ENCODE measurements around the gene LSM3.

DNA sequence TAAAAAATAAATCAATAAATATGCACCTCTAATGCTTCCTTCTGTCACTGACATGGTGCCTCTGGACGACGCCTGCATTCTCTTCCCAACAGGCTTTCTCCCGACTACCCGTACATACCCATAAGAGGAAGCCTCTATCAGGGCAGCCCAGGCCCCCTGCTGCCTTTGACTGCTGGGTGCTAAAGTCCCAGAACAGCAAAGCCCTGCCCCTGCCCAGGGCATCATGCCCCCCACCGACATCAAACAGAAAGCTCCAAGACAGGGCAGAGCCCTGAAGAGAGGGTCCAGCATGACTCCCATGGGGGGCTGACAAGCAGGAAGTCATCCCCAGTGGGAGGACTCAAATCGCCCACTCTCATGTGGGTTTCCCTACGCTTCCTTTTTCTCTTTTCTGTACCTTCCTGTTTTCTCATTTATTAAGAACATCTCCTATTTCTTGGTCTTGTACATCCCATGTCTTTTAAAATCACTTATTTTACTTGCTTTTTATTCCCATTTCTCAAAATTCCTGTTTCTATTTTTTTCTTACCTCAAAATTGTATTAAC is 23.6 kb upstream of the LSM3 start:
- TF ChIP-seq, protein P1, sequence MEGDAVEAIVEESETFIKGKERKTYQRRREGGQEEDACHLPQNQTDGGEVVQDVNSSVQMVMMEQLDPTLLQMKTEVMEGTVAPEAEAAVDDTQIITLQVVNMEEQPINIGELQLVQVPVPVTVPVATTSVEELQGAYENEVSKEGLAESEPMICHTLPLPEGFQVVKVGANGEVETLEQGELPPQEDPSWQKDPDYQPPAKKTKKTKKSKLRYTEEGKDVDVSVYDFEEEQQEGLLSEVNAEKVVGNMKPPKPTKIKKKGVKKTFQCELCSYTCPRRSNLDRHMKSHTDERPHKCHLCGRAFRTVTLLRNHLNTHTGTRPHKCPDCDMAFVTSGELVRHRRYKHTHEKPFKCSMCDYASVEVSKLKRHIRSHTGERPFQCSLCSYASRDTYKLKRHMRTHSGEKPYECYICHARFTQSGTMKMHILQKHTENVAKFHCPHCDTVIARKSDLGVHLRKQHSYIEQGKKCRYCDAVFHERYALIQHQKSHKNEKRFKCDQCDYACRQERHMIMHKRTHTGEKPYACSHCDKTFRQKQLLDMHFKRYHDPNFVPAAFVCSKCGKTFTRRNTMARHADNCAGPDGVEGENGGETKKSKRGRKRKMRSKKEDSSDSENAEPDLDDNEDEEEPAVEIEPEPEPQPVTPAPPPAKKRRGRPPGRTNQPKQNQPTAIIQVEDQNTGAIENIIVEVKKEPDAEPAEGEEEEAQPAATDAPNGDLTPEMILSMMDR (IDR thresholded peaks at IDR 0.05; ENCODE audit: low read length) = no peak
- TF ChIP-seq EZH2 (IDR thresholded peaks at IDR 0.05; ENCODE audit: borderline replicate concordance, low read length) = no peak

All from OCI-LY1 (cell line).